AG04449 (cell line): Measurements from ENCODE around the gene ITPRID1.

ENCODE experiments used
- CTCF ChIA-PET: fragments of 350-600 bp; formaldehyde crosslinking; extraction: SDS; loops from one replicate; lab custom pipeline; 2021; ENCODE audit warnings: antibody characterized with exemption; lab: Yijun Ruan, JAX
- POLR2A ChIA-PET: fragments of 400-600, 350-600 bp; formaldehyde crosslinking; extraction: SDS; loops from one replicate; lab custom pipeline; 2020; ENCODE audit warnings: antibody characterized with exemption, inconsistent platforms; lab: Yijun Ruan, JAX
- DNase-seq: peaks from one replicate; pipeline ENCODE4 v3.0.0-alpha.2; 2010; ENCODE audit warnings: low read depth, low spot score
- H3K4me3 ChIP-seq: 2 replicates; pipeline ENCODE4 v1.5.1; 2011; ENCODE audit warnings: low read depth, mild to moderate bottlenecking, control low read depth, low read length
- TF ChIP-seq, protein P1 (sequence below): IDR thresholded peaks from one replicate; pipeline ENCODE4 v1.5.1; 2011; ENCODE audit warnings: mild to moderate bottlenecking, moderate library complexity, low read length, control low read depth, inconsistent platforms; ENCODE audit not compliant: insufficient read depth; ENCODE audit errors: missing control alignments

Gene ITPRID1

DNA sequence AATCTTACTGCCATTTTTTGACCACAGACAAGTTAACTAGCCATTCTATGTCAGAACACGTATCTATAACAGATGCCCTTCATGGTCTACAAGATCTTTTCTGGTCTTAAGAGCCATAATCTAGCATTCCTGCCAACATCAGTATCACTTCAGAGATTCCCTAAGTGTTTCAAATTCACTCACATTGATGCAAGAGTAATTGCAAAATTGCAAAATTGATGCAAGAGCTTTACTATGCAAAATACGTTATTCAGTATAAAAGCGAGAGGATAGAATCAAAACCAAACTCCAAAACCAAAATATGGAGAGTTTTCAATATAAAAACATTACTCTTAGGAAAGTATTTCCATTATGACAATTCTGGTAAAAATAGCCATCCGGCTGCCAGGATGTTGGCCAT is 135.0 kb downstream of the ITPRID1 start:
- DNase-seq, result no peak
- TF ChIP-seq, protein P1, sequence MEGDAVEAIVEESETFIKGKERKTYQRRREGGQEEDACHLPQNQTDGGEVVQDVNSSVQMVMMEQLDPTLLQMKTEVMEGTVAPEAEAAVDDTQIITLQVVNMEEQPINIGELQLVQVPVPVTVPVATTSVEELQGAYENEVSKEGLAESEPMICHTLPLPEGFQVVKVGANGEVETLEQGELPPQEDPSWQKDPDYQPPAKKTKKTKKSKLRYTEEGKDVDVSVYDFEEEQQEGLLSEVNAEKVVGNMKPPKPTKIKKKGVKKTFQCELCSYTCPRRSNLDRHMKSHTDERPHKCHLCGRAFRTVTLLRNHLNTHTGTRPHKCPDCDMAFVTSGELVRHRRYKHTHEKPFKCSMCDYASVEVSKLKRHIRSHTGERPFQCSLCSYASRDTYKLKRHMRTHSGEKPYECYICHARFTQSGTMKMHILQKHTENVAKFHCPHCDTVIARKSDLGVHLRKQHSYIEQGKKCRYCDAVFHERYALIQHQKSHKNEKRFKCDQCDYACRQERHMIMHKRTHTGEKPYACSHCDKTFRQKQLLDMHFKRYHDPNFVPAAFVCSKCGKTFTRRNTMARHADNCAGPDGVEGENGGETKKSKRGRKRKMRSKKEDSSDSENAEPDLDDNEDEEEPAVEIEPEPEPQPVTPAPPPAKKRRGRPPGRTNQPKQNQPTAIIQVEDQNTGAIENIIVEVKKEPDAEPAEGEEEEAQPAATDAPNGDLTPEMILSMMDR, result no peak
- ChIA-PET CTCF (interaction anchor here (0.6 to 3.6 kb wide), 15 partner anchors 10 to 561 kb away, joined by 3 to 27 read pairs (median 6); no protein-coding TSS in a partner anchor), POLR2A (no interaction called here)
- H3K4me3 ChIP-seq, result no peak overlapping the region

DNA sequence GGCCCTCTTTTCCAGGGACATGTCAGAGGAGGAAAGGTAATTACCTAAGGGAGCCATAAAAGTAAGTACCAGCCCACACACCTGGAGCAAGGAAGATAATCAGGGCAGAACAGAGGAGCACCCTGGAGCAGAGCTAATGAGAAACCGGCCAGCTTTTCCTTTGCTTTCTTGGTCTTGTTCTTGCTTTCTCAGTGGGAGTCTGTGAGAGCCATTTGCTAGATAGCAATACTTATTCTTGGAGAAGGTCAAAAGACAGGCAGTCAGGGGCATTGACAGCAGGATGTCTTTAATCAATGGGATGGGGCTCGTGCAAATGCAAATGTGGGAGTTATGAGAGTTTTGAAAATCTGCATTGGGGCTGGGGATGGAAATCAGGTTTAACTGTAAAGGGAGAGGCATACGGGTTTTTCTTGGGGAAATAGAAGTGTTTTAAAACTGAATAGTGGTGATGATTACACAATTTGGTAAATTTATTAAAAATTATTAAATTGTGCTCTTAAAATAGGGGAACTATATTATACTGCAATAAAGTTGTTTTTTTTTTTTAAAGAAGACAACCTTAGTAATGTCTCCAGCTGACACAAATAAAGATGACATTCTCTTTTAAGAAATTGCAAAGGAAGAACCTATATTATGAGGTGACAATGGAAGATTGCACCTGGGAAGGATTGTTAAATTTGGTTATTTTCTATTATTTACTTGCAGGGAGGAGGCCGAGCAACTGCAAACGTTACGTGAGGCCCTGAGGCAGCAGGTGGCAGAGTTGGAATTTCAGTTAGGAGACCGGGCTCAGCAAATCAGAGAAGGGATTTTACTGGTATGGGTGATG is 137.6 kb downstream of the ITPRID1 start:
- TF ChIP-seq, protein P1, result no peak
- CTCF ChIA-PET, result interaction anchor here (0.8 to 3.6 kb wide), 3 partner anchors 83 to 554 kb away, joined by 3 to 27 read pairs (median 6); no protein-coding TSS in a partner anchor
- POLR2A ChIA-PET, result no interaction called here
- DNase-seq, result no peak
- H3K4me3 ChIP-seq, result no peak overlapping the region

DNA sequence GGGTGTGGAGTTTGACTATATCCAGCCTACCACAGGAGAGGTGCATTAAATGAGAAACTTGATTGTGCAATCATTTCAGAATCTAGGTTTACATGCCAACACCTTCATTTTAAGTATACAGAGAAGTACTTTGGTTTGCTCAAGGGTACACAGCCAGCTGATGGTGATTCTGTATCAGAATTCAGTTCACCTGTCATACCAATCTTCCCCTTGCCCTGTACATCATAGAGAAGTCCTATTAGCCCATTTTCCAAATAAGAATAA is 138.1 kb downstream of the ITPRID1 start:
- ChIA-PET POLR2A (no interaction called here), CTCF (interaction anchor here (1.6 kb wide), 1 partner anchor 83 kb away, joined by 6 read pairs; no protein-coding TSS in a partner anchor)
- TF ChIP-seq, protein P1, result no peak
- DNase-seq, result no peak
- no peak overlapping the region for H3K4me3 ChIP-seq

DNA sequence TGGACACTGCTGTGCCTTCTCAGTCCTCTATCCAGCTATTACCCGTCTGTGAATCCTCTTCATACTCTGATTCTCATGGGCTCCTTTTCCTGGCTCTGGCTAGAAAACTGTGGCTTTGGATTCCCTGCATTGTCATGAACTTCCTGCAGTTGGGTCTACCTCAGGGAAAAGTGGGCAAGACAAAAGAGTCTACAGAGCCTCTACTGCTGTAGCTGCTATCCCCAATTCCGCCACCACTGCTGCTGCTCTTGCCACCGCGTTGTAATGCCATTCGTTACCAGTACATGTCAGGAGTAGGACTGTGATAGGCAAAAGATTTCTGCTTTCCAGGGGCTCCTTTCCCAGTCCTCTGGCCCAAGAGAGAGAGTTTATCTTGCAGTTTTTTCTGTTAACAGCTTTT is 149.2 kb downstream of the ITPRID1 start:
- no peak for DNase-seq
- ChIA-PET CTCF (interaction anchor here (1.2 to 1.5 kb wide), 2 partner anchors 14 to 544 kb away, joined by 3 read pairs; no protein-coding TSS in a partner anchor), POLR2A (no interaction called here)
- no peak overlapping the region for H3K4me3 ChIP-seq
- TF ChIP-seq, protein P1, result no peak

DNA sequence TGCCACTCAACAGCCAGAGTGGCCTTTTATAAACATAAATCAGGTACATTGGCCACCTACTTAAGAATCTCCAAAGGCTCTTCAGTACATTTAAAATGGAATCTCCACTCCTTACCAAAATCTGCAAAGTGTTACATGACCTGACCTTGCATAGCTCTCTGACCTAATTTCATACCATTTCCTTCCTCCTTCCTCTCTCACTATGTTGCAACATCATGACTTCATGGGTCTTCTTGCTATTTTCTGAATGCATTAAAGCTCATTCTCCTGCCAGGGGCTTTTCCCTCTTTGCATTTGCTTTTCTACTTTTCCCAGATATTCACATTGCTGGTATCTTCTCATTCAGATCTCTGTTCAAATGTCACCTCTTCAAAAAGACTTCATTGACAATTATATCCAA is 151.0 kb downstream of the ITPRID1 start:
- DNase-seq, result no peak
- ChIA-PET POLR2A (no interaction called here), CTCF (interaction anchor here (1.6 kb wide), 1 partner anchor 32 kb away, joined by 6 read pairs; no protein-coding TSS in a partner anchor)
- no peak overlapping the region for H3K4me3 ChIP-seq
- TF ChIP-seq, protein P1, result no peak

DNA sequence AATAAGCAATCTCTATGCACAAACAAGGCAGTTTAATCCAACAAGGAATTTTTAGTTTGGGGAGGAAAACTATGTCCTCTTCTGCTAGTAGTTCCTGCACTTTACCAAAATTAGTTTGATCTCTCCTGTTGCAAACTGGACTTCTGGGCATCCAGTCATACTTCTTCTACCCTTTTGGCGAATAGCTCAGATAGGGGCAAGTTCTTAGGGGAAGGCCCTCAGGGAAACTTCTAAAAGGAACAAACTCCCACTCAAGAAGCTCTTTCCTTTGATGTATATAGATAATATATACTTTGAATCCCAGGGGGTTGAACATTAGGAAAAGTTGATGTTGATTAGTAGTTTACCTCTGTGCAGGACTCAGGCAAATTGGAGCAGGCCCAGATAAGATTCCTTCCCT is 151.7 kb downstream of the ITPRID1 start:
- ChIA-PET CTCF (interaction anchor here (0.7 to 1.6 kb wide), 2 partner anchors 14 to 32 kb away, joined by 3 to 6 read pairs; no protein-coding TSS in a partner anchor), POLR2A (no interaction called here)
- no peak overlapping the region for H3K4me3 ChIP-seq
- no peak for DNase-seq
- TF ChIP-seq, protein P1, result no peak
